ENCODE data around the gene TAT. TPM values are rescaled to one million over a fixed set of nuclear protein-coding genes. Genes with fewer than 3 reads are reported as not detected.
"Not testable (repeated sequence)": the region's sequence is repeated elsewhere in the genome, so short reads cannot be mapped to it uniquely, and the experiment has no call there.

TAT gene
- total RNA-seq, 1 experiment from 2014 or later = not detected

DNA sequence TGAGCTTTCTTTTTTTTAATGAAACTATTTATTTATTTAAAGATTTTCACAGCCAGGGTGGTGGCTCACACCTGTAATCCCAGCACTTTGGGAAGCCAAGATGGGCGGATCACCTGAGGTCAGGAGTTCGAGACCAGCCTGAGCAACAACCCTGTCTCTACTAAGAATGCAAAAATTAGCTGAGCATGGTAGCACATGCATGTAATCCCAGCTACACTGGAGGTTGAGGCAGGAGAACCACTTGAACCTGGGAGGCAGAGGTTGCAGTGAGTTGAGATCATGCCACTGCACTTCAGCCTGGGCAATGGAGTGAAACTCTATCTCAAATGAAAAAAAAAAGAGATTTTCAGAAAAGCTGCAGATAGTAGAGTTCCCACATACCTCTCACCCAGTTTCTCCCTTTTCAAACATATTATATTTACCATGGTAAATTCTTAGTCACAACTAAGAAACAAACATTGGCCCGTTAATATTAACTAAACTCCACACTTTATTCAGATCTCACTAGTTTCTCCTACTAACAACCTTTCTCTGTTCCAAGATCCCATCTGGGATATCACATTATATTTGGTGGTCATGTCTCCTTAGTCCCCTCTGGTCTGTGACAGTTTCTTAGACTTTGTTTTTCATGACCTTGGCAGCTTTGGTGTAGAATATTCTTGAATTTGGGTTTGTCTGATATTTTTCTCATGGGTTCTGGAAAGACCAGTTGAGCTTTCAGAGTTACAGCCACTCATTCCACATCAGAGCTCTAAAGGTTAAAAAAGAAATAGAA, 7.8 kb upstream of the TAT start:
- no peak for DNase-seq (ENCODE audit: low read depth)

DNA sequence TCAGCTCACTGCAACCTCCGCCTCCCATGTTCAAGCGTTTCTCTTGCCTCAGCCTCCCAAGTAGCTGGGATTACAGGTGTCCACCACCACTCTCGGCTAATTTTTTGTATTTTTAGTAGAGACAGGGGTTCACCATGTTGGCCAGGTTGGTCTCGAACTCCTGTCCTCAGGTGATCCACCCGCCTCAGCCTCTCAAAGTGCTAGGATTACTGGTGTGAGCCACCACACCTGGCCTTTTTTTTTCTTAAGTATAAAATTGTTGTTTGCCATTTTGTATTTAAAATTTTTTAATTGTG, 5.6 kb upstream of the TAT start:
- not testable (repeated sequence) for DNase-seq (ENCODE audit: low read depth)

DNA sequence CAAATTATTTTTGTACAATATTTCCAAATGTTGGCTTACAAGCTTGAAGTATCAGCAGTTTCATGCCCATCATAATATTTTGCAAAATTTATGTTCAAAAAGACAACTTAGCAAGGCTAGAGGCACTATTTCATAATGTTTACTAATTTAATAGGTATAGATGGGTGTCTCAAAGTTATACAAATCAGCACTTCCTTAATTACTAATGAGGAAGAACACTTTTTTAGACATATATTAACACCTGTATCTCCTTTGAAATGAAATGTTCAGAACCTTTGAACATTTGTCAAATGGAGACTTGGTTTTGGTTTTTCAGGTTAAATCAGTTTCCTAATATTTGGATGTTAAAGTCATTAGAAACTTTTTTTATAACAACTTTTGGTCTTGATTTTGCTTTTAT, 2.2 kb downstream of the TAT start:
- DNase-seq (ENCODE audit: low read depth) = no peak

DNA sequence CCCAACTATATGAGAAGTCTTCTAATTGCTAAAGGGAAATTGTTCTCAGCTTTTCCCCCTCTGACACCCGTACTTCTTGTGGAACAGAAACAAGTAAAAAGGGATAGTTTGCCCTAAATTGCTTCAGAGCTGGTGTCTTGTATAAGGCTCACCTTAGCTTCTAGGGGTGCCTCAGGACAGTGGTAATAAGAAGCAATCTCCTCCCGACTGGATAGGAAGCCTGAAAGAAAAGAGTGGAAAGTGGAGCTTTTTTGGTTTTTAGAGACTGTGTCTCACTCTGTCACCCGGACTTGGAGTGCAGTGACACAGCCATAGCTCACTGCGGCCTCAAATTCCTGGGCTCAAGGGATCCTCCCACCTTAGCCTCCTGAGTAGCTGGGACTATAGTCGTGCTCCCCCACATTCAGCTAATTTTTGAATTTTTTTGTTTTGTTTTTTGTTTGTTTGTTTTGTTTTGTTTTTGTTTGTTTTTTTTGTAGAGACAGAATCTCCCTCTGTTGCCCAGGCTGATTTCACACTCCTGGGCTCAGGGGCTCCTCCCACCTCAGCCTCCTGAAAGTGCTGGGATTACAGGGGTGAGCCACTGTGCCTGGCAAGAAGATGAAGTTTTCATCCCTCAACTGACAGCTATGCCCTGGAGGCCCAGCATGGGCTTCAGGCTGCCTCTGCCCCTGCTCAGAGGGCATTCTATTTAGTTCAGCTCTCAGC, 3.4 kb downstream of the TAT start:
- no peak for DNase-seq (ENCODE audit: low read depth)

DNA sequence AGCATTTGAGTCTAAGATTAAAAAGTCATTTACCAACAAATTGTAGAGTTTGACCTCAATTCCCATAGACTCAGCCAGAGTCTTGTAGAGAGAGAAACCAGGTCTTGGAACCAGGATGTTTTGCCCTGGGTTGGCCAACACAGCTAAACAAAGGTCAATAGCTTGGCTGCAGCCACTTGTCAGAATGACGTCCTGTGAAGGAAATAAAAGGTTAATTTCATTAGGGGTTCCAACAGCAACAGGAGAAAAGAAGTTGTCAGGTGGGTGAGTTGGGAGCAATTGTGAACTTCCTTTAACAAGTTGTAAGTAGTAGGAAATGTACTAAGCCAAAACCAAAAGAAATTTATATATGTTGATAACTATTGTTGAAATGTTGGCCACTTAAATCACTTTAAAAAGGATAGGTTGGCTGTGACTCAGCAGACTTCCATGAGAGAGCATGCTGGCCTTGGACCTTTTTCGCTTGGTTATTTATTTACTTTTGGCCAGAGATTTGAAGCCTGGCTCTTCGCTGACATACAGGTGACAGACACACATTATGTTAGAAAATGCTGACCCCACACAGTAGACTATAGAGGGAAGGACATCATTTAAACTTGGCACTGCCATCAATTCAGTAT, 4.3 kb downstream of the TAT start:
- peak; percentile 18 for DNase-seq (ENCODE audit: low read depth)

DNA sequence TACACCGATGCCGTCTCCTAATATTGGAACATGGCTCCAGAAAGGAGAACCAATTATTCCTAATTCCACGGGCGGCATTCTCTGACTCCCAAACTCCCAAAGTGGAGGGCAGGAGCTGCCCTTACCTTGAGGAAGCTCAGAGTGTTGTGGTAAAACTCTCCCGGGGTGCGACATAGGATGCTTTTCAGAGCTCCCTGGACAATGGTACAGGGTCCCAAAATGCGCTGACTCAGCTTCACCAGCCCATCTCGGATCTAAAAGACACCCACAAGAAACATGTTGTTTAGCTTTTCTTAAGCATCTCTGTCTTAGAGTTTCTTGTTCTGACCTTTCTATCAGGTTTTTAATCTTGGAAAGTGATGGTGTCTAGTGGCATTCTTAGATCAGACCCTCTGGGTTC, 6.7 kb downstream of the TAT start:
- no peak for DNase-seq (ENCODE audit: low read depth)

DNA sequence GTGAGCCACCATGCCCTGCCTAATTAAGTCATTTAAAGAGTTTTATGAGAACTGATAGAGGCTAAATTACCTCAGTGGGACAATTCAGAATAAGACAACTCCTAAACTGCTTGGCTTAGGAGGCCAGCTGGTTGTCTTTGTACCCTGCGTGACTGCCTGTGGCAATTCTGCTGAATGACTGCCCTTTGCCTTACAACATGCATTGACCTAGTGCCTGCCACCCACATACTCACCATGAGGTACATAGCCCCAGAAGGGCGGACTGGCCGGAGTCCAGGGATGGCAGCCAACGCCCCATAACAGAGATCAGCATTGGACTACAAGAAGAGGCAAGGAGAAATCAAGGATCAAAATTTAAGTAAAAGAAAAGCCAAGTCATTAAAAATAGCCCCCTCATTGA, 7.3 kb downstream of the TAT start:
- no peak for DNase-seq (ENCODE audit: low read depth)

DNA sequence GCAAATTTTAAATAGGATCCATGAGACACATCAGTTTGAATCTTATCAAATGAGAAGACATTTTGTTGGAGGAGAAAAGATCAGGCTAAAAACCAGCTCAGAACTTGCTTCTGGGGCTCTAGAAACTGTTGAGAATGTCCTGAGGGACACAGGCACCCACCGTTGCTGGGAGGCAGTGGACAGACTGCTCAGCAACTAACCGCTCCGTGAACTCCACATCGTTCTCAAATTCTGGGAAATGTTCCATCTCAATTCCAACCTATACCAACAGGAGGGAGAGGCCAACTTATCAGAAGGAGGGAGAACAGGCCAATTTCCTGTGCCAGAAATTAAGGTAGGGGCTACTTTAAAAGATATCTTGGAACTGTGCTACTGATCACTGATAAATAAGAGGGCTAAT, 8.3 kb downstream of the TAT start:
- DNase-seq (ENCODE audit: low read depth) = peak; percentile 9

DNA sequence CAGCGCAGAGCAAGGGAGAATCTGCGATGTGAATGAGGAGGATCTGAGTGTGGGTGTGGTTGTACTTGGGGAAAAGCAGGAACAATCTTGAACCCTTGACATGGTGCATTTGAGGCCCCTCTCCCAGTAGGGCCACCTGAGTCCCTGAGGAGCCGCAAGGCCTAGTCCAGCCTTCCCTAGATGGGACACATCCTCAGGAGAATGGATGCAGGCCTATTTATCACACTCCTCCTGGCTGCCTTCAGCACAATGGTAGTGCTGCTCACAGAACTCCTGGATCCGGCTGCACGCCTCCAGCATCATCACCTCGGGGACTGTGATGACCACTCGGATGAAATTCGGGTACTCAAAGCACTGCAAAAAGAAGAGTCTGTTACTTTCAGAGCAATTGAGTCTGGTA, 9.0 kb downstream of the TAT start:
- DNase-seq (ENCODE audit: low read depth) = no peak

DNA sequence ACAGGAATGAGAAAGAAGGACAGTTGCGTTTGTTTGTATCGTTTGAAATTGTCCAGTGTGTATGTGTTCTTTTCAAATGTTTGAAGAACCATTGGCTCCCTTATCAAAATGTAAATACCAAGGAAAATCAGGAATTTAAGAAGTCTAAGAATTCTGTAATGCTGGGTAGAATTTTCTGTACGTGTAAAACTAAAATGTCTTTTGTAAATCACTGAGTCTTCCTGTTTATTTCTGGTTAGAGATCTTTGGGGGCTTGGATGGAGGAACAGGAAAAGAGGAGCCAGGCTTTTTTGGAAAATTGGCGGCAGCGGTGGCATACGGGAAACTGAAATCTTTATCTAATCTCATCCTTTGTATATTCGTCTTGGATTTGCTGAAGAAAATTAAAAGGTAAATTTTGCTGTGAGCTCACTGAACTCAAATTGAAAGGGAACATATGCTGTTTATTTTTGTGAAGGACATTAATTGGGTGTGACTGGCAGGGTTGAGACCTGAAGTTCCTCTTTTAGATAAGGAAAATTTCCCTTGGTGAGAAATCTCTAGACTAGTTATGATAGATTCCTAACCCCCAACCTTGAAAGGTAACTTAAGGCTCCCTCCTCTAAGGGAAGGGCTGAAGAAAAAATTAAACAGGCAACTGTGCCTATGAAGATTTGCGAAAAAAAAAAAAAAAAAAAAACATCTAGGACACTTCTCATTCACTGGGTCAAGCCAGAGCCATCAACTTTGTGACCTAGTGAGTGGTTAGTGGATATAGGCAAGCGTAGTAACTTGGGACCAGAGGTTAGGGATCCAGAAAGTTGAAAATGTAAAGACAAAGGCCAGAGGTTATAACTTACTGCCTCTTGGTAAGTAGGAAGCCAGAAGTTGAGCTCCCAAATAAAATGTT, 10.8 kb downstream of the TAT start:
- DNase-seq (ENCODE audit: low read depth) = no peak

DNA sequence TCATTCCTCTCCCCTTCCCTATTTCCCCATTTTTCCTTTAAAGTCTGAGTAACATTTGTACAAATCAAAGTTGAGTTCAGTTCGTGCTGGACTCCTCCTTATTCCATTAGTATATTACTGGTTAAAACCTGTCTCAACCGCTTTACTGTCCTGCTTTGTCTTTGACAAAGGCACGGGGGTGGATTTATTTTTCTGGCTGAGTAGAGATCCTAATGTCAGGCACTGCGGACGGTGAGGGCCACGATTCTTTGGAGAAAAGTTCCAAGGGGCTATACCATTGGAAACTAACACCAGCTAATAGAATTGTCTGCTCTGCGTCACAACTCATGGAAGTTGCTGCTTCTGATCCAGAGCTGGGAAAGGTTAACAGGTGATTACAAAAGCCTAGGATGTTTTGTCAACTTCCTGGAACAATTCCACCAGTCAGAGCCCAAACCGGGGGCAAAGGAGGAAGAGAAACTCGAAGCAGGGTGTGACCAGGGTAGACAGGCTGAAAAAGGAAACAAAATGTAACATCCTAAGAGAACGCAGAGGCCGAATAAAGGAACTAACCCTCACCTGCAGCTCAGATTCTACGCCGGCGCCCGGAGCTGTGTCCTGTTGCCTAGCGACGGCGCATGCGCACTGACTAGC, 12.4 kb downstream of the TAT start:
- DNase-seq (ENCODE audit: low read depth) = no peak

DNA sequence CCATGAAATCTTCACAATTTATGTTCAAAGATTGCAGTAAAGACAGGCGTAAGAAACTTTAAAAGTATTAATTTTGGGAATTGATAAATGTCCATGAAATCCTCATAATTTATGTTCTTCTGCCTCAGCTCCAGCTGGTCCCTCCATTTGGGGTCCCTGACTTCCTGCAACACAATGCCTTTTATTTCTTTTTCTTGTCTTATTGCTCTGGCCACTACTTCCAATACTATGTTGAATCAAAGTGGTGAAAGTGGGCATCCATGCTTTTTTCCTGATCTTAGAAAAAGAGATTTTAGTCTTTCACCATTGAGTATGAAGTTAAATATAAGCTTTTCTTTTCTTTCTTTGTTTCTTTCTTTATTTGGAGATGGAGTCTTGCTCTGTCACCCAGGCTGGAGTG, 14.3 kb downstream of the TAT start:
- DNase-seq (ENCODE audit: low read depth) = no peak

DNA sequence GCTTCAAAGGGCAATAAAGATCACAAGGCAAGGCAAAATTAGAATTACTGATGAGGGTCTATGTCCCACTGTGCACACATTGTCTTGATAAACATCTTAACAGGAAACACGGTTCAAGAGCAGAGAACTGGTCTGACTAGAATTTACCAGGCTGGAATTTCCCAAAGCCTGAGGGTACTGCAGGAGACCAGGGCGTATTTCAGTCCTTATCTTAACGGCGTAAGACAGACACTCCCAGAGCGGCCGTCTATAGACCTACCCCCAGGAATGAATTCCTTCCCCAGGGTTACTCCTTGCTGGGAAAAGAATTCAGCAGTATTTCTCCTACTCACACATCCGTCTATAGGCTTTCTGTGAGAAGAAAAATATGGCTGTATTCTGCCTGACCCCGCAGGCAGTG, 15.0 kb downstream of the TAT start:
- not testable (repeated sequence) for DNase-seq (ENCODE audit: low read depth)

DNA sequence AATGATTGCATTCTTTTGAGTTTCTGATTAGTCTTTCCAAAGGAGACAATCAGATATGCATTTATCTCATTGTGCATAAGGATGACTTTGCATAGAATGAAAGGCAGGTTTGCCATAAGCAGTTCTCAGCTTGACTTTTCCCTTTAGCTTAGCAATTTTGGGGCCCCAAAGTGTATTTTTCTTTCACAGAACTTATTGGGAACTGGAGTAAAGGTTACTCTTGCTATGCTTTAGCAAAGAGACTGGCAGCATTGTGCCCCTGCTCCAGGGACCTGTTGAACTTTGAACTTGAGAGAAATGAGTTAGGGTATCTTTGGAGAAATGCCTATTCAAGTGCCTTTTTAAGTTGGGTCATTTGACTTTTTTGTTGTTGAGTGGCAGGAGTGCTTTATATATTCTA, 17.0 kb downstream of the TAT start:
- DNase-seq (ENCODE audit: low read depth) = no peak

DNA sequence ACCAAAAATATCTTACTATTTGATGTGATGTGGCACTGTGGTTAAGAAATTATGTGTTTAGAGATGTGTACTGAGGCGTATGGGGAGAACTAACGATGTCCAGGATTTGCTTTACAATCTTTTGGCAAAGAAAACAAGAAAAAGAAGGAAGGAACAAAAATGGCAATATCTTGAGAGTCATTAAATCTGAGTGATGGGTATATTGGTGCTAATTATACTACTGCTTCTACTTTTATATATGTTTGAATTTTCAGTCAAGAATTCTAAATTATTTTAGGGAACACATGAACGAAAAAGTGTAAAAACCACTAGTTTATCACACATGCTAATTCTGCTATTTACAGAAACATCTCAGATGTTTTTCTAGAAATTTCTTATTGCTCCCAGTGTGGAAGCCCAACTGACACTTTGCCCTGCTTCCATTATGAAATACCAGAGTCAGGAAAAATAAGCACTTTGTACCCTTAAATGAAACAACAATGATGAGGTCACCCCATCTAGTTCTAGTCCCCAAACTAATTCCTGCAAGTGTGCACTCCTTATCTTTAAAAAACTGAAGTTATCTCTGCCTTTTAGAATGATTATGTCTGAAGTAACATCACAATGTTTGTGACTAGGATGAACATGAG, 18.8 kb downstream of the TAT start:
- DNase-seq (ENCODE audit: low read depth) = no peak

DNA sequence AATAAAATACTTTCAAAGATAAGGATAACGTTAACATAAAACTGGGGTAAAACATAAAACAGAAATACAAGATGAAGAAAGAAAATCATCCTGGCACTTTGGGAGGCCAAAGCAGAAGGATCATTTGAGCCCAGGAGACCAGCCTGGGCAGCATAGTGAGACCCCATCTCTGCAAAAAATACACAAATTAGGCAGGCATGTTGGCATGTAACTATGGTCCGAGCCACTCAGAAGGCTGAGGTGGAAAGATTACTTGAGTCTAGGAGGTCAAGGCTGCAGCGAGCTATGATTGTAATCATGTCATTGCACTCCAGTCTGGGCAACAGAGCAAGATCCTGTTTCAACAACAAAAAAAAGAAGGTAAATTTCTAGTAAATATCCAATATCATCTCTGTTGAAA, 19.6 kb downstream of the TAT start:
- DNase-seq (ENCODE audit: low read depth) = no peak

DNA sequence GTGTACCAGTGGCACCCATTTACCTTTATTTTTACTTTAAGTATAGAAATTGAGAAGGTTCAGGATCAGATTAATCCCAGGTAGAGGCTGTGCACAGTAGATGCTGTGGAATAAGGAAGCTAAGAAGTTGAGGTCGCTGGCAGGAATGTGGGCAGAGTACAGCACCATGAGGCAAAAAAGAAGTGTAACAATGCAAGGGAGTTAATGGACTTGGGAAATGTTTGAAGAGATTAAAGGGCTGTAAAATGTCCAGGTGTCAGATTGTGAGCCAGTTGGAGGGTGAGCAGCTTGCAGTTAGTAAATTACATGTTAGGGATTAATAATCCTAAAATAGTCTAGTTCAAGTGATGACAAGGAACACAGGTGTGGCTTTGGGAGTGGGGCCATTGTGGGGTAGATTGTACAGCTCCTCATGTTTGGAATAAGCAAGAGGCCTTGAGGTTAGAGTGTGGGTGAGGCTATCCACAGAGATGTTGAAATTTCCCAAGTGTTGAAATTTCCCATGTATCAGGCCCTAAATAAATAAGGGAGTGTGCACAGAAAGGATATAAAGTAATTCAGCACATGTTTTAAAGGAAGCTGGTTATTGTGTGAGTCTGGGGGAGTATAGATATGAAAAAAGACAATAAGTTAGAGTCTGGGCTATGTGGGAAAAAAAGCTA, 21.5 kb downstream of the TAT start:
- no peak for DNase-seq (ENCODE audit: low read depth)

DNA sequence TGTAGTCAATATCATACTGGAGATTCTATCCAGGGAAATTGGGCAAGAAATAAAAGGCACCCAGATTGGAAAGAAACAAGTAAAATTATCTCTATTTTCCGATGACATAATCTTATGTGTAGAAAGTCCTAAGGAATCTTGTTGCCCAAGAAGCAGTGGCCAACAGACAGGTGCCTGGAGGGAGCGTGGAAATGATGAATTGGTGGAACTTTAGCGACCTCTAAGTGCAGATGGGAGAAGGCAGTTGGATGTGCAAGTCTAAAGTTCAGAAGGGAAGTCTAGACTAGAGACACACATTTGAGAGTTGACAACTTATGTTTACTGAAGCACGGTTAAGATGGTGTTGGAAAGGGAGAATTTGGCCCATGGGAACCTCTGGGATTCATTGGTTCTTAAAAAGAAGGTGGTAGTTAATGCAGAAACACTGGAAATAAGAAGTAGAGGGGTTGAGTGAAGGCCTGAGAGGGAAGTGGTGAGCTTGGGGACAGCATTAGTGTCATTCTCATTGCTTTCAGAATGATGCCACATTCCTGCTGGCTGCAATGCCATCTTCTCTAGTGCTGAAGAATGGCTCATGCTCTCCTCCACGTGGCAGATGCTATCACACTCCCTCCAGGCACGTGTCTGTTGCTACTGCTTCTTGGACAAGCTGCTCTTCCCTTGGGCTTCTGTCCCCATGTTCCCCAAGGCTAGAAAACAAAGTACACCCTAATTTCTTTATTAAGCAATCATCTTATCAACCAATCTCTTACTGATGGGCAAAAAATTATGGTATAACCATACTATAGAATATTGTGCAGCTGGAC, 24.0 kb downstream of the TAT start:
- no peak for DNase-seq (ENCODE audit: low read depth)

DNA sequence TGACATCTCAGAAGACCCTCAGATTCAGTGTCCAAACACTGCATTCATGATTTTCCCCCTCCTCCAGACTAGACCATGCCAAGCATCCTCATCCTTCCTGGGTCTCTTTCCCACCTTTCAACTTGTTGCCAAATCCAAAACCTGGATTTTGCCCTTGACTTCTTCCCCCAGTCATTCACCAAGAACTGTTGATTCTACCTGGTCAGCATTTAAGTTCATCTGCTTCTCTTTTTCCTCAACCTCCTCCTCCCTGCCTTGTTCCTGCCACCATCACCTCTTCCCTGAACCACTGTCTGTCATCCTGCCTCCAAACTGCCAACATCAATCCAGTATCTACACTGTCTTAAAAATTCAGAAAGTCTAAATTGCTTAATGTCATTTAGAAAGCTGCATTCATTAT, 29.7 kb downstream of the TAT start:
- DNase-seq (ENCODE audit: low read depth) = no peak

DNA sequence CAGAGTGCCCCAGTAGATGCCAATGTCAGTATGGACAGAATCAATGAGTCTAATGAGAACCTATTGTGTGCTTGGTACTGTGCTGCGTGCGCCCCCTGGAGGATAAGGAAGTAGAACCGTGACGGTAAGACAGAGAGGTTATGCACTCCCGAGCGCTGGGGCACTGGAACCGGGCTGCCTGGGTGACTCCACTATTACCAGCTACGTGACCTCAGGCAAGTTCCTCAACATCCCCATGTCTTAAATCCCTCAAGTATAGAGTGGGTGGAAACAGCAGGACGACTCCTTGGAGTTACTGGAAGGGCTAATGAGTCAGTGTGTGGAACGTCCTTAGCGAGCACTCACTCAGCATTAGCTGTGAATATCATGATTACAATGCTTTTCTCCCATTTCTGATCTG, 34.5 kb downstream of the TAT start:
- DNase-seq (ENCODE audit: low read depth) = peak; percentile 40

All from M059J (cell line).